OCI-LY1 (cell line): ENCODE results near the gene CFAP57.

Experiments
- H2AFZ ChIP-seq: fragments of 200-600 bp; sonication (generic), shearing (Covaris generic); 2 replicates; pipeline ENCODE4 v1.6.0; 2014; ENCODE audit warnings: antibody characterized with exemption, mild to moderate bottlenecking, low read length
- H3F3A ChIP-seq: fragments of 200-600 bp; sonication (generic), shearing (Covaris generic); 2 replicates; pipeline ENCODE4 v1.6.0; 2014; ENCODE audit warnings: mild to moderate bottlenecking, antibody characterized with exemption, low read length, moderate library complexity; ENCODE audit not compliant: insufficient read depth
- H3K27ac ChIP-seq: fragments of 200-600 bp; sonication (generic); 2 replicates; pipeline ENCODE4 v1.5.1; 2014; ENCODE audit warnings: low read length, mixed run types, mild to moderate bottlenecking, low read depth; ENCODE audit not compliant: poor library complexity, severe bottlenecking
- H3K27me3 ChIP-seq: fragments of 200-600 bp; sonication (generic); 2 replicates; pipeline ENCODE4 v1.6.0; 2014; ENCODE audit warnings: antibody characterized with exemption, mild to moderate bottlenecking, low read length, moderate library complexity; ENCODE audit not compliant: insufficient read depth
- H3K36me3 ChIP-seq: fragments of 200-600 bp; sonication (generic); 2 replicates; pipeline ENCODE4 v1.6.1; 2014; ENCODE audit warnings: mild to moderate bottlenecking, antibody characterized with exemption, low read length, moderate library complexity, mixed read lengths; ENCODE audit not compliant: insufficient read depth
- H3K4me1 ChIP-seq: fragments of 200-600 bp; sonication (generic); 2 replicates; pipeline ENCODE4 v1.5.1; 2014; ENCODE audit warnings: mild to moderate bottlenecking, low read length, moderate library complexity; ENCODE audit not compliant: insufficient read depth, severe bottlenecking
- H3K4me2 ChIP-seq: fragments of 200-600 bp; sonication (generic), shearing (Covaris generic); 2 replicates; pipeline ENCODE4 v1.6.1; 2014; ENCODE audit warnings: low read length
- H3K4me3 ChIP-seq: fragments of 200-600 bp; sonication (generic); 2 replicates; pipeline ENCODE4 v1.5.1; 2014; ENCODE audit warnings: low read length, low read depth, mild to moderate bottlenecking, mixed read lengths; ENCODE audit not compliant: poor library complexity, severe bottlenecking
- H3K79me2 ChIP-seq: fragments of 200-600 bp; shearing (Covaris generic); 2 replicates; pipeline ENCODE4 v1.6.1; 2016; ENCODE audit warnings: mixed run types, low read length, mixed read lengths; ENCODE audit not compliant: insufficient read depth
- H3K9ac ChIP-seq: fragments of 200-600 bp; sonication (generic), shearing (Covaris generic); 2 replicates; pipeline ENCODE4 v1.6.1; 2014; ENCODE audit warnings: mild to moderate bottlenecking, low read length, mixed read lengths
- H3K9me2 ChIP-seq: fragments of 200-600 bp; sonication (generic), shearing (Covaris generic); 2 replicates; pipeline ENCODE4 v1.6.1; 2014; ENCODE audit warnings: low read depth, mild to moderate bottlenecking, low read length, mixed read lengths
- H3K9me3 ChIP-seq: fragments of 200-600 bp; shearing (Covaris generic); 2 replicates; pipeline ENCODE4 v1.6.1; 2014; ENCODE audit warnings: low read length, mixed read lengths
- H4K20me1 ChIP-seq: fragments of 200-600 bp; sonication (generic), shearing (Covaris generic); 2 replicates; pipeline ENCODE4 v1.6.0; 2016; ENCODE audit warnings: mild to moderate bottlenecking, low read length; ENCODE audit not compliant: insufficient read depth
- CTCF ChIP-seq: fragments of 200-600 bp; sonication (generic), shearing (Covaris generic); IDR thresholded peaks from 2 replicates; pipeline ENCODE4 v1.5.1; 2017; ENCODE audit warnings: mild to moderate bottlenecking, antibody characterized with exemption, low read length, moderate library complexity, mixed read lengths
- EZH2 ChIP-seq: fragments of 200-600 bp; sonication (generic), shearing (Covaris generic); IDR thresholded peaks from 2 replicates; pipeline ENCODE4 v1.8.0; 2017; ENCODE audit warnings: borderline replicate concordance, mixed run types, mild to moderate bottlenecking, antibody characterized with exemption, low read length, moderate library complexity, mixed read lengths

Gene CFAP57

GRCh38 chr1:43229826-43230780, 58.0 kb downstream of the CFAP57 start:
- Histone ChIP-seq H3K4me3 (no peak overlapping the region), H3K27ac (no peak overlapping the region), H3K9me3 (no peaks in the 10 kb centered on the region), H3K4me1 (no peaks in the 10 kb centered on the region), H3K9me2 (no peaks in the 10 kb centered on the region), H3K79me2 (no peaks in the 10 kb centered on the region), H3K27me3 (no peaks in the 10 kb centered on the region), H3K4me2 (no peak overlapping the region), H2AFZ (no peak overlapping the region), H3K36me3 (no peaks in the 10 kb centered on the region), H4K20me1 (no peaks in the 10 kb centered on the region), H3F3A (no peaks in the 10 kb centered on the region), H3K9ac (no peak overlapping the region)
- TF ChIP-seq EZH2: no peak
- TF ChIP-seq CTCF: no peak

- H3K27me3 ChIP-seq: no peaks in the 10 kb centered on the region
- no peak overlapping the region for H3K4me2 ChIP-seq
- no peaks in the 10 kb centered on the region for H3K9me2 ChIP-seq
- no peak overlapping the region for H3K27ac ChIP-seq
- H2AFZ ChIP-seq: no peak overlapping the region
- TF ChIP-seq CTCF: no peak
- TF ChIP-seq EZH2: no peak
- H3K4me1 ChIP-seq: no peaks in the 10 kb centered on the region
- no peaks in the 10 kb centered on the region for H3K9me3 ChIP-seq
- H3K36me3 ChIP-seq: no peaks in the 10 kb centered on the region
- no peaks in the 10 kb centered on the region for H4K20me1 ChIP-seq
- H3K79me2 ChIP-seq: no peaks in the 10 kb centered on the region
- H3F3A ChIP-seq: no peaks in the 10 kb centered on the region
- H3K9ac ChIP-seq: no peak overlapping the region
- H3K4me3 ChIP-seq: no peak overlapping the region
These were observed 59.9 kb downstream of the CFAP57 start for GRCh38 chr1:43232074-43232473.

DNA sequence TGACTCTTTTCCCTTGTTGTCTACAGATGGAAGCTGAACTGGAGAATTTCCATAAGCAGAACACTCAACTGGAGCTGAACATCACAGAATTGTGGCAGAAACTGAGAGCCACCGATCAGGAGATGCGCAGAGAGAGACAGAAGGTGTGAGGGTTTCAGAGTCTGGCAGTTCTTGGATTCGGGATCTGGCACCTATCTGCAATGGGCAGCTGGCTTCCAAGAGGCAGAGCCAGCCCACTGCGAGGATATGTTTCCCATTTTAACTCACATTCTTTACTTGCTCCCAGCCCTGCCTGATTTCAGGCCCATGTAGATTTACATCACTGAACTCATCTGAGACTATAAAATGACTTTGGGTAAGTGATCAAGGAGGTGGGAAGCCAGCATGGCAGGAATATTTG, 60.4 kb downstream of the CFAP57 start:
- Histone ChIP-seq H3K27ac (no peak overlapping the region), H3K4me2 (no peak overlapping the region), H3K36me3 (no peaks in the 10 kb centered on the region), H3K4me1 (no peaks in the 10 kb centered on the region), H3K9ac (no peak overlapping the region), H3K9me3 (no peaks in the 10 kb centered on the region), H3K9me2 (no peaks in the 10 kb centered on the region), H3K27me3 (no peaks in the 10 kb centered on the region), H3F3A (no peaks in the 10 kb centered on the region), H3K4me3 (no peak overlapping the region), H3K79me2 (no peaks in the 10 kb centered on the region), H4K20me1 (no peaks in the 10 kb centered on the region), H2AFZ (no peak overlapping the region)
- TF ChIP-seq EZH2 (no peak), CTCF (no peak)
